Progenitor cell of endocrine pancreas (in vitro differentiated cells): ENCODE data around the gene DDX25. TPM values are rescaled to one million over a fixed set of nuclear protein-coding genes. Genes with fewer than 3 reads are reported as not detected.

ENCODE experiments used
- DNase-seq: peaks from one replicate; pipeline ENCODE4 v3.0.0; 2021; ENCODE audit warnings: low spot score; ENCODE audit not compliant: unreplicated experiment
- H3K27ac Mint-ChIP-seq: 2 replicates; pipeline ENCODE4 v1.8.0; 2021; ENCODE audit warnings: mild to moderate bottlenecking, moderate library complexity, mixed read lengths
- H3K27me3 Mint-ChIP-seq: 2 replicates; pipeline ENCODE4 v1.8.0; 2021; ENCODE audit warnings: mixed read lengths
- H3K36me3 Mint-ChIP-seq: 2 replicates; pipeline ENCODE4 v1.8.0; 2022; ENCODE audit warnings: mixed read lengths; ENCODE audit not compliant: insufficient read depth
- H3K4me1 Mint-ChIP-seq: 2 replicates; pipeline ENCODE4 v1.8.0; 2021; ENCODE audit warnings: low read depth, mixed read lengths
- H3K4me3 Mint-ChIP-seq: 2 replicates; pipeline ENCODE4 v1.8.0; 2021; ENCODE audit warnings: low read depth, mild to moderate bottlenecking, moderate library complexity, mixed read lengths
- H3K9me3 Mint-ChIP-seq: 2 replicates; pipeline ENCODE4 v1.8.0; 2021; ENCODE audit warnings: low read depth, mixed read lengths
- CTCF ChIP-seq: fragments of 200-600 bp; sonication (generic); IDR thresholded peaks from one replicate; pipeline ENCODE4 v1.5.0; 2021; ENCODE audit warnings: antibody characterized with exemption, mild to moderate bottlenecking; ENCODE audit not compliant: unreplicated experiment
- total RNA-seq: library from RNA; stranded (reverse); gene quantifications from 2 replicates; pipeline ENCODE4 v1.2.1, GENCODE V29; 2021

Gene DDX25
- total RNA-seq, 1 donor from 2014 or later = 3.8 TPM

DNA sequence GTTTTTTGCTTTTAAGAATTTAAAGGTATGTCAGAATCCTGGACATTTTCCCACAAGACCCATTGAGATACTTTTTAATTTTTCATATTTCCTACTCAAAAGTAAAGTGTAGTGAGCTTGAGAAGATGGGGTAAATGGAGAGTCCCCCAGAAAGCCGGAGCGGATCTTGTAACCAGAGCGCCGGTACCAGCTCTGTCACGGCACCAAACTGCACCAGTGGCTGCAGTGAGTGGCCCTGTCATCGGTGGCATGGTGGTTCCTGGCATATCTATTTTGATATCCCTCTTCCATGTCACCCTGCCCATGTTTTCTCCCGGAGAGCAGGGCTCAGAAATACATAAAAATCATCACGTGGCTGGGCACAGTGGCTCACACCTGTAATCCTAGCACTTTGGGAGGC is 19.3 kb downstream of the DDX25 start:
- H3K4me1 Mint-ChIP-seq = peaks cover 3% of the 10 kb centered on the region
- no peaks in the 10 kb centered on the region for H3K9me3 Mint-ChIP-seq
- H3K4me3 Mint-ChIP-seq = no peak overlapping the region
- DNase-seq = no peak
- no peak for TF ChIP-seq CTCF
- H3K36me3 Mint-ChIP-seq = no peaks in the 10 kb centered on the region
- peaks cover 8% of the 10 kb centered on the region for H3K27me3 Mint-ChIP-seq
- H3K27ac Mint-ChIP-seq = no peak overlapping the region

GRCh38 chr11:125924384-125925007 is 20.2 kb downstream of the DDX25 start:
- H3K4me1 Mint-ChIP-seq = peaks cover 3% of the 10 kb centered on the region
- H3K27me3 Mint-ChIP-seq = peaks cover 6% of the 10 kb centered on the region
- no peaks in the 10 kb centered on the region for H3K9me3 Mint-ChIP-seq
- DNase-seq = no peak
- H3K27ac Mint-ChIP-seq = no peak overlapping the region
- no peak for TF ChIP-seq CTCF
- no peaks in the 10 kb centered on the region for H3K36me3 Mint-ChIP-seq
- no peak overlapping the region for H3K4me3 Mint-ChIP-seq

DNA sequence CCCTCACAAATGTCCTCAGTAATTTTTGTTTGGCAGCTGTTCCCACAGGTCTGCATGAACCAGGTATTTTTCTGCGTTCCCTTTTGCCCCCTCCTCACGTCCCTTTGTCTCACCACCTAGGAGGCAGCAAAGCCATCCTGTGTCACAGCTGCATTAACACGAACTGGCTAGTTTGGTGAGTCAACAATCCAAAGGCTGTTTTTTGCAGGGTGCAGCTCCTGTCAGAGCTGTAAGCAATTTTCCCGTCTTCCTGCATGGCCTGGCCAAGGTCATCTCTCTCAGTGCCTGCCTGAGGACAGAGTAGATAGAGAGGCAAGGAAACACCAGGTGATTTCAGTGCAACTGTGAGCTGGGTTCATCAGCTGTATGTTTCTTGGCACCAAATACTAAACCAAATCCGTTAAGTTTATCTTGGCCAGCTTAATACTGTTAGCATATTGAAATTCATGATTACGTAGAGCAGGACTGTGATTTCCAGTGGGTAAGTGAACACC is 21.0 kb downstream of the DDX25 start:
- no peak for TF ChIP-seq CTCF
- no peak for DNase-seq
- Mint-ChIP-seq H3K36me3 (no peaks in the 10 kb centered on the region), H3K9me3 (no peaks in the 10 kb centered on the region), H3K4me3 (no peak overlapping the region), H3K4me1 (peaks cover 3% of the 10 kb centered on the region), H3K27ac (no peak overlapping the region), H3K27me3 (peaks cover 6% of the 10 kb centered on the region)

DNA sequence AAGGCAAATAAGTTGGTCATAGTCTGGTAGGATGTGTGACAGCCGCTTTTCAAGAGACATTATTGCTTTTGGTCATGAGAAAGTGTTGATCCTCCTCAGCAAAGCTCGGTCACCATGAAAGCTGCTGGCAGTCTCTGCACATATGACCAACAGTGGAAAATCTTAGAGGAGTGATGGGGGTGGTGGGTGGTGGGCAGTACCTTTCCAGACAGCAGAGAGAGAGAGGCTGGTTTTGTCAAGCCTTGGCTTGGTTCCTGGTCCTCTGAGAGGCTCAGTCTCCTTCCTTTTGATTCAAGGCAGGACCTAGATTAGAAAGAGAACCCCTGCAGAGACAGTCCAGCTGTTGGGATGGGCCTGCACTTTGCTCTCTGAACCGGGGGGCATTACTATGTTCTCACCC is 21.5 kb downstream of the DDX25 start:
- no peak for TF ChIP-seq CTCF
- H3K36me3 Mint-ChIP-seq = no peaks in the 10 kb centered on the region
- no peak overlapping the region for H3K4me3 Mint-ChIP-seq
- H3K4me1 Mint-ChIP-seq = peaks cover 3% of the 10 kb centered on the region
- no peak for DNase-seq
- H3K27me3 Mint-ChIP-seq = peaks cover 6% of the 10 kb centered on the region
- H3K9me3 Mint-ChIP-seq = no peaks in the 10 kb centered on the region
- no peak overlapping the region for H3K27ac Mint-ChIP-seq

GRCh38 chr11:125926682-125927081 is 22.4 kb downstream of the DDX25 start:
- H3K36me3 Mint-ChIP-seq = no peaks in the 10 kb centered on the region
- H3K9me3 Mint-ChIP-seq = no peaks in the 10 kb centered on the region
- H3K4me3 Mint-ChIP-seq = no peak overlapping the region
- no peak for DNase-seq
- no peak overlapping the region for H3K27ac Mint-ChIP-seq
- H3K4me1 Mint-ChIP-seq = peaks cover 5% of the 10 kb centered on the region
- TF ChIP-seq CTCF = no peak
- H3K27me3 Mint-ChIP-seq = peaks cover 6% of the 10 kb centered on the region
